ENCODE data around the gene PRKCE.

The PRKCE gene

GRCh38 chr2:45981384-45981930 is 330.0 kb downstream of the PRKCE start:
- no peak for TF ChIP-seq CTCF (IDR thresholded peaks at IDR 0.05)
- H3K27me3 ChIP-seq = no peaks in the 10 kb centered on the region
- no peak overlapping the region for H3K4me3 ChIP-seq
- no peaks in the 10 kb centered on the region for H3K9me3 ChIP-seq
- DNase-seq = no peak
- peaks cover 0 to 36% (median 0%) of the 10 kb centered on the region in 3 donors for H3K36me3 ChIP-seq
- no peaks in the 10 kb centered on the region for H3K4me1 ChIP-seq
- no peak overlapping the region for H3K27ac ChIP-seq
- intact Hi-C loops (cut with DNase I; ENCODE audit: low total_unique reads) = no loop called here

- Histone ChIP-seq H3K36me3 (peaks cover 0 to 36% (median 0%) of the 10 kb centered on the region in 3 donors), H3K4me3 (no peak overlapping the region), H3K9me3 (no peaks in the 10 kb centered on the region), H3K27me3 (no peaks in the 10 kb centered on the region), H3K4me1 (no peaks in the 10 kb centered on the region), H3K27ac (no peak overlapping the region)
- intact Hi-C loops (cut with DNase I; ENCODE audit: low total_unique reads) = no loop called here
- no peak for DNase-seq
- no peak for TF ChIP-seq CTCF (IDR thresholded peaks at IDR 0.05)
Observed at GRCh38 chr2:45982096-45982495, 330.6 kb downstream of the PRKCE start.

- H3K4me3 ChIP-seq = no peak overlapping the region
- no peak for DNase-seq
- intact Hi-C loops (cut with DNase I; ENCODE audit: low total_unique reads) = no loop called here
- H3K9me3 ChIP-seq = no peaks in the 10 kb centered on the region
- no peak for TF ChIP-seq CTCF (IDR thresholded peaks at IDR 0.05)
- no peak overlapping the region for H3K27ac ChIP-seq
- no peaks in the 10 kb centered on the region for H3K27me3 ChIP-seq
- peaks cover 0 to 5% (median 3%) of the 10 kb centered on the region in 4 donors for H3K4me1 ChIP-seq
- H3K36me3 ChIP-seq = peaks cover 0 to 36% (median 0%) of the 10 kb centered on the region in 3 donors
Observed at GRCh38 chr2:45983213-45983612, 331.7 kb downstream of the PRKCE start.

- no peak overlapping the region for H3K4me3 ChIP-seq
- H3K27me3 ChIP-seq = no peaks in the 10 kb centered on the region
- DNase-seq = no peak
- peaks cover 0 to 17% (median 11%) of the 10 kb centered on the region in 4 donors for H3K4me1 ChIP-seq
- TF ChIP-seq CTCF (IDR thresholded peaks at IDR 0.05) = no peak
- H3K9me3 ChIP-seq = no peaks in the 10 kb centered on the region
- no peak overlapping the region for H3K27ac ChIP-seq
- H3K36me3 ChIP-seq = peaks cover 0 to 29% (median 0%) of the 10 kb centered on the region in 3 donors
- intact Hi-C loops (cut with DNase I; ENCODE audit: low total_unique reads) = no loop called here
Observed at GRCh38 chr2:45984366-45984765, 332.9 kb downstream of the PRKCE start.

GRCh38 chr2:45984896-45985473 is 333.5 kb downstream of the PRKCE start:
- H3K27me3 ChIP-seq = no peaks in the 10 kb centered on the region
- no peak for TF ChIP-seq CTCF (IDR thresholded peaks at IDR 0.05)

More at GRCh38 chr2:45984896-45985473, 333.5 kb downstream of the PRKCE start:
- H3K36me3 ChIP-seq = peaks cover 0 to 34% (median 0%) of the 10 kb centered on the region in 3 donors
- intact Hi-C loops (cut with DNase I; ENCODE audit: low total_unique reads) = no loop called here
- peaks cover 0 to 23% (median 12%) of the 10 kb centered on the region in 4 donors for H3K4me1 ChIP-seq
- H3K9me3 ChIP-seq = no peaks in the 10 kb centered on the region
- H3K4me3 ChIP-seq = no peak overlapping the region
- no peak overlapping the region for H3K27ac ChIP-seq
- no peak for DNase-seq
